ENCODE results near the gene RIPOR3. TPM values are rescaled to one million over a fixed set of nuclear protein-coding genes. Genes with fewer than 3 reads are reported as not detected.
"Not testable (repeated sequence)": the region's sequence is repeated elsewhere in the genome, so short reads cannot be mapped to it uniquely, and the experiment has no call there.

RIPOR3 gene
- polyA plus RNA-seq, 1 donor (not counting 4 experiments of a cell fraction or from before 2014, with no cell fraction given) = 0.10 TPM

DNA sequence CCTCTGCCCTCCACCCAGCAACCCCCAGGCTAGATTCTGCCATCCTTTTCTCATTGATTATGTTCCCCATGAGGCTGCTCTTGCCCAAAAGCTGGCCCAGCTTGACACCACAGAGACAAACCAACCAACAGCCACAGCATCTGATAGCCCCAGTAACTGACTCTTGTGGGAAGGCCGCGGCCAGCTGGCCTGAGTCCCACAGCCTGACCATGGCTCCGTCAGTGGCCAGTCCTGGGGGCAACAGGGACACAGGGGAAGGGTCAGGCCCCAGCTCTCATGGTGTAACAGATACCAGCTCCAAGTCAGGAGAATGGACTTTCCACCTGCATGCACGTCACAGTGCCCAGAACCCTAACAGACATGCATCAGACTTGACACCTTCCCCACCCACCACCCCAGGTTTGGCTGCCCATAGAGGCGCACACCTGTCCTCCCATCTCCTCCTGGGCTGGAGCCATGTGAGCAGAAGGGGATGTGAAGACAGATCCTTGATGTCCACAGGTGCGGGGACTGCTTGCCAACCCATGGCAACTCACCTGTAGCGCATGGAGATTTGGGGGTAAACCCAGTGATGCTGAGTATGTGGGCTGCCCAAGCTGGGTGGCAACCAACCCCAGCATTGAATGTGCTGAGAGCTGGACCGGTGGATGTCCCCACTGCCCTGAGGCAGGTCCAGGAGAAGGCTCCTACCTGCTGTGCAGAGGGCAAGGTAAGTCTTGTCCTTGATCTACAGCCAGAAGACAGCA is 18.8 kb downstream of the RIPOR3 start:
- no peak for DNase-seq (ENCODE audit: low read depth, low spot score)
- no peak overlapping the region for H3K27ac ChIP-seq (ENCODE audit: control insufficient read depth, insufficient read depth, low read length)
- TF ChIP-seq EZH2 (IDR thresholded peaks at IDR 0.05; ENCODE audit: low read length) = no peak
- TF ChIP-seq, protein P1, sequence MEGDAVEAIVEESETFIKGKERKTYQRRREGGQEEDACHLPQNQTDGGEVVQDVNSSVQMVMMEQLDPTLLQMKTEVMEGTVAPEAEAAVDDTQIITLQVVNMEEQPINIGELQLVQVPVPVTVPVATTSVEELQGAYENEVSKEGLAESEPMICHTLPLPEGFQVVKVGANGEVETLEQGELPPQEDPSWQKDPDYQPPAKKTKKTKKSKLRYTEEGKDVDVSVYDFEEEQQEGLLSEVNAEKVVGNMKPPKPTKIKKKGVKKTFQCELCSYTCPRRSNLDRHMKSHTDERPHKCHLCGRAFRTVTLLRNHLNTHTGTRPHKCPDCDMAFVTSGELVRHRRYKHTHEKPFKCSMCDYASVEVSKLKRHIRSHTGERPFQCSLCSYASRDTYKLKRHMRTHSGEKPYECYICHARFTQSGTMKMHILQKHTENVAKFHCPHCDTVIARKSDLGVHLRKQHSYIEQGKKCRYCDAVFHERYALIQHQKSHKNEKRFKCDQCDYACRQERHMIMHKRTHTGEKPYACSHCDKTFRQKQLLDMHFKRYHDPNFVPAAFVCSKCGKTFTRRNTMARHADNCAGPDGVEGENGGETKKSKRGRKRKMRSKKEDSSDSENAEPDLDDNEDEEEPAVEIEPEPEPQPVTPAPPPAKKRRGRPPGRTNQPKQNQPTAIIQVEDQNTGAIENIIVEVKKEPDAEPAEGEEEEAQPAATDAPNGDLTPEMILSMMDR (optimal IDR thresholded peaks at IDR 0.05 in 1 of 3, IDR thresholded peaks at IDR 0.05 in 1 of 3, conservative IDR thresholded peaks at IDR 0.05 in 1 of 3; ENCODE audit: extremely low read depth in 1 of 3, insufficient read depth in 2 of 3, low read length in 3 of 3) = no peak
- H3K4me3 ChIP-seq (ENCODE audit: control insufficient read depth in 2 of 3, extremely low read depth in 1 of 3, insufficient read depth in 2 of 3, low read depth in 1 of 3, low read length in 3 of 3) = no peak overlapping the region
- H3K9me3 ChIP-seq (ENCODE audit: control insufficient read depth, low read depth, low read length) = no peaks in the 10 kb centered on the region
- H3K27me3 ChIP-seq (ENCODE audit: control insufficient read depth, extremely low read depth, insufficient read depth, low read length) = no peaks in the 10 kb centered on the region
- no peak overlapping the region for H2AFZ ChIP-seq (ENCODE audit: control insufficient read depth, low read length)
- no peaks in the 10 kb centered on the region for H3K36me3 ChIP-seq (ENCODE audit: control insufficient read depth in 2 of 2, extremely low read depth in 1 of 2, insufficient read depth in 2 of 2, low read length in 2 of 2)
- FAIRE-seq = no peak
- H3K9me1 ChIP-seq (ENCODE audit: control insufficient read depth, extremely low read depth, insufficient read depth, low read length) = no peaks in the 10 kb centered on the region
- H3K4me2 ChIP-seq (ENCODE audit: control insufficient read depth, extremely low read depth, insufficient read depth, low read depth, low read length) = no peak overlapping the region
- dilution Hi-C loops (cut with MboI; ENCODE audit: extremely low pct_ligation_motif_present, low sequenced_read_pairs) = no loop called here
- H4K20me1 ChIP-seq (ENCODE audit: control insufficient read depth, extremely low read depth, insufficient read depth, low read length) = no peaks in the 10 kb centered on the region
- no peaks in the 10 kb centered on the region for H3K79me2 ChIP-seq (ENCODE audit: control insufficient read depth, insufficient read depth, low read length)
- no peaks in the 10 kb centered on the region for H3K4me1 ChIP-seq (ENCODE audit: control insufficient read depth, extremely low read depth, insufficient read depth, low read length)
- H3K9ac ChIP-seq (ENCODE audit: control insufficient read depth, extremely low read depth, insufficient read depth, low read length) = no peak overlapping the region

DNA sequence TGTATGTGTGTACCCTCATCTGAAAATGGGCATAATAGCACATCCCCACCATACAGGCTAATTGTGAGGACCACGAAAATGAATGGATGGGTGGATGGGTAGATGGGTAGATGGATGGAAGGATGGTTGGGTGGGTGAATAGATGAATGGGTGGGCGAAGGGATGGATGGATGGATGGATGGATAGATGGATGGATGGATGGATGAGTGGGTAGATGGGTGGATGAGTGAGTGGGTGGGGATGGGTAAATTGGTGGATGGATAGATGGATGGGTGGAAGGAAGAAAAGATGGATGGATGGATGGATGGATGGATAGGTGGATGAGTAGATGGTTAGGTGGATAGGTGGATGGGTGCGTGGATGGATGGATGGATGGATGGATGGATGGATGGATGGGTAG is 19.7 kb downstream of the RIPOR3 start:
- Histone ChIP-seq H3K79me2 (ENCODE audit: control insufficient read depth, insufficient read depth, low read length) (no peaks in the 10 kb centered on the region), H2AFZ (ENCODE audit: control insufficient read depth, low read length) (no peak overlapping the region), H3K4me3 (ENCODE audit: control insufficient read depth in 2 of 3, extremely low read depth in 1 of 3, insufficient read depth in 2 of 3, low read depth in 1 of 3, low read length in 3 of 3) (no peak overlapping the region), H3K36me3 (ENCODE audit: control insufficient read depth in 2 of 2, extremely low read depth in 1 of 2, insufficient read depth in 2 of 2, low read length in 2 of 2) (no peaks in the 10 kb centered on the region), H3K27me3 (ENCODE audit: control insufficient read depth, extremely low read depth, insufficient read depth, low read length) (no peaks in the 10 kb centered on the region), H3K9me1 (ENCODE audit: control insufficient read depth, extremely low read depth, insufficient read depth, low read length) (no peaks in the 10 kb centered on the region), H3K9me3 (ENCODE audit: control insufficient read depth, low read depth, low read length) (no peaks in the 10 kb centered on the region), H3K4me2 (ENCODE audit: control insufficient read depth, extremely low read depth, insufficient read depth, low read depth, low read length) (no peak overlapping the region), H3K4me1 (ENCODE audit: control insufficient read depth, extremely low read depth, insufficient read depth, low read length) (no peaks in the 10 kb centered on the region), H4K20me1 (ENCODE audit: control insufficient read depth, extremely low read depth, insufficient read depth, low read length) (no peaks in the 10 kb centered on the region), H3K9ac (ENCODE audit: control insufficient read depth, extremely low read depth, insufficient read depth, low read length) (no peak overlapping the region), H3K27ac (ENCODE audit: control insufficient read depth, insufficient read depth, low read length) (no peak overlapping the region)
- TF ChIP-seq, protein P1 (optimal IDR thresholded peaks at IDR 0.05 in 1 of 3, IDR thresholded peaks at IDR 0.05 in 1 of 3, conservative IDR thresholded peaks at IDR 0.05 in 1 of 3; ENCODE audit: extremely low read depth in 1 of 3, insufficient read depth in 2 of 3, low read length in 3 of 3) = no peak
- TF ChIP-seq EZH2 (IDR thresholded peaks at IDR 0.05; ENCODE audit: low read length) = no peak
- dilution Hi-C loops (cut with MboI; ENCODE audit: extremely low pct_ligation_motif_present, low sequenced_read_pairs) = no loop called here
- DNase-seq (ENCODE audit: low read depth, low spot score) = no peak
- no peak for FAIRE-seq

DNA sequence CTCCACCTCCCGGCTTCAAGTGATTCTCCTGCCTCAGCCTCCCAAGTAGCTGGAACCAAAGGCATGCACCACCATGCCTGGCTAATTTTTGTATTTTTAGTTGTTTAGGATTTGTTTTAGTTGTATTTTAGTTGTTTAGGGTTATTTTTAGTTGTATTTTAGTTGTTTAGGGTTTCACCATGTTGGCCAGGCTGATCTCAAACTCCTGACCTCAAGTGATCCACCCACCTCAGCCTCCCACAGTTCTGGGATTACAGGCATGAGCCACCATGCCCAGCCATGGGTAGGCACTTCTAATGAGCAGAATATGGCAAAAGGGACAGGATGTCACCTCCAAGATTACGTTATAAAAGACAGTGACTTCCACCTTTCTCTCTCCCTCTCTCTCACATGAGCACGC is 20.3 kb downstream of the RIPOR3 start:
- dilution Hi-C loops (cut with MboI; ENCODE audit: extremely low pct_ligation_motif_present, low sequenced_read_pairs); DNase-seq (ENCODE audit: low read depth, low spot score); H3K9me1 ChIP-seq (ENCODE audit: control insufficient read depth, extremely low read depth, insufficient read depth, low read length); H3K4me2 ChIP-seq (ENCODE audit: control insufficient read depth, extremely low read depth, insufficient read depth, low read depth, low read length); H3K4me1 ChIP-seq (ENCODE audit: control insufficient read depth, extremely low read depth, insufficient read depth, low read length); H3K27ac ChIP-seq (ENCODE audit: control insufficient read depth, insufficient read depth, low read length); H2AFZ ChIP-seq (ENCODE audit: control insufficient read depth, low read length); H3K9ac ChIP-seq (ENCODE audit: control insufficient read depth, extremely low read depth, insufficient read depth, low read length); H3K36me3 ChIP-seq (ENCODE audit: control insufficient read depth in 2 of 2, extremely low read depth in 1 of 2, insufficient read depth in 2 of 2, low read length in 2 of 2); H3K9me3 ChIP-seq (ENCODE audit: control insufficient read depth, low read depth, low read length); FAIRE-seq; H4K20me1 ChIP-seq (ENCODE audit: control insufficient read depth, extremely low read depth, insufficient read depth, low read length); H3K79me2 ChIP-seq (ENCODE audit: control insufficient read depth, insufficient read depth, low read length); H3K4me3 ChIP-seq (ENCODE audit: control insufficient read depth in 2 of 3, extremely low read depth in 1 of 3, insufficient read depth in 2 of 3, low read depth in 1 of 3, low read length in 3 of 3); H3K27me3 ChIP-seq (ENCODE audit: control insufficient read depth, extremely low read depth, insufficient read depth, low read length): not testable (repeated sequence)
